GM21367 (cell line): ENCODE data around the gene ITPKC.
"Not testable (repeated sequence)": the region's sequence is repeated elsewhere in the genome, so short reads cannot be mapped to it uniquely, and the experiment has no call there.

Source experiments
- ATAC-seq: cut with Tn5 transposase; IDR thresholded peaks from one replicate; pipeline ENCODE4 v1.9.1; 2021; ENCODE audit not compliant: unreplicated experiment

ITPKC gene

GRCh38 chr19:40714441-40715299, 2.2 kb upstream of the ITPKC start:
- peak; percentile 42 for ATAC-seq

- no peak for ATAC-seq
Measured at GRCh38 chr19:40716031-40716481, 856 bp upstream of the ITPKC start.

- ATAC-seq, result no peak
Measured at GRCh38 chr19:40717325-40717879, 490 bp downstream of the ITPKC start.

- no peak for ATAC-seq
Measured at GRCh38 chr19:40717880-40718773, 1.2 kb downstream of the ITPKC start.

- no peak for ATAC-seq
Measured at GRCh38 chr19:40718774-40719391, 2.0 kb downstream of the ITPKC start.

GRCh38 chr19:40719414-40719894, 2.5 kb downstream of the ITPKC start:
- ATAC-seq, result no peak

GRCh38 chr19:40721140-40721486, 4.2 kb downstream of the ITPKC start:
- ATAC-seq, result no peak

GRCh38 chr19:40721936-40722661, 5.2 kb downstream of the ITPKC start:
- no peak for ATAC-seq

- no peak for ATAC-seq
Measured at GRCh38 chr19:40723661-40724254, 6.8 kb downstream of the ITPKC start.

- no peak for ATAC-seq
Measured at GRCh38 chr19:40724315-40724714, 7.4 kb downstream of the ITPKC start.

- no peak for ATAC-seq
Measured at GRCh38 chr19:40724855-40725254, 7.9 kb downstream of the ITPKC start.

- ATAC-seq, result no peak
Measured at GRCh38 chr19:40726279-40726678, 9.4 kb downstream of the ITPKC start.

- not testable (repeated sequence) for ATAC-seq
Measured at GRCh38 chr19:40730065-40730464, 13.2 kb downstream of the ITPKC start.

GRCh38 chr19:40732304-40732703, 15.4 kb downstream of the ITPKC start:
- ATAC-seq, result not testable (repeated sequence)

- ATAC-seq, result no peak
Measured at GRCh38 chr19:40733149-40733548, 16.2 kb downstream of the ITPKC start.

- no peak for ATAC-seq
Measured at GRCh38 chr19:40735013-40735771, 18.3 kb downstream of the ITPKC start.

- no peak for ATAC-seq
Measured at GRCh38 chr19:40736661-40737060, 19.7 kb downstream of the ITPKC start.

GRCh38 chr19:40737102-40737644, 20.3 kb downstream of the ITPKC start:
- ATAC-seq, result no peak
